SHP77 treated with DMSO at 0.1 percent for 48 hours (cell line): ENCODE measurements around the gene CCND2.

Experiments
- DNase-seq: peaks from one replicate; lab custom pipeline; 2025; lab: John Stamatoyannopoulos, UW

The CCND2 gene

DNA sequence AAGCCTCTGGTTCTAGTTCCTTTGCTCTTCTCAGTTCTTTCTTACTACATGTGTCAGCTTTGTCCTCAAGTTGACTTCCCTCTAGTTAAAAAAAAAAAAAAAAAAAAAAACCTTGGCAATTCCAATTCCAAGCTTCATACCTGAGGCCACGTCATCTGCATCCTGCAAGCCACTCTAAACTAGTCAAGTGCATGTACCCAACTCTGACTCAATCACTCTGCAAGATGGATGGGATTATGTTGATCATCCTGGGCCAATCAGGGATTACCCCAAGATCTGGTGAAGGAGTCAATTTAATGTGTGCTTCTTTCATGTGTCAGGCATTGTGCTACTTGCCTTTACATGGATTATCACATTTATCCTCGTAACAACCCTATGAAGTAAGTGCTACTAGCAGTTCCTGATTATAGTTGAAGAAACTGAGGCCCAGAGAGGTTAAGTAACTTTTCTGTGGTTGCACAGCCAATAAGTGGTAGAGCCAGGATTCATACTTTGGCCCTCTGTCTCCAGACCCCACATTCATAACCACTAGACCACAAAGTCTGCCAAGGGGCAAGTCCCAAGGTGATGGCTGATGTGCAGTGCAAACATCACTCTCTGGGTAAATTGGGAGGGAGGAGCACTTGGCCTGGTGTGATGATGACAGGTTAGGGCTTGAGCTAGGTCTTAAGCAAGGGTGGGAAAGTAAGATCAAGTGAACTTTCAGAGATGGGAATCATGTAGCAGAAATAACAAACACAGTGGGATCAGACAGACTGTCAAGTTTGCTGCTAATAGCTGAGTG lies 17.3 kb upstream of the CCND2 start:
- DNase-seq = no peak

DNA sequence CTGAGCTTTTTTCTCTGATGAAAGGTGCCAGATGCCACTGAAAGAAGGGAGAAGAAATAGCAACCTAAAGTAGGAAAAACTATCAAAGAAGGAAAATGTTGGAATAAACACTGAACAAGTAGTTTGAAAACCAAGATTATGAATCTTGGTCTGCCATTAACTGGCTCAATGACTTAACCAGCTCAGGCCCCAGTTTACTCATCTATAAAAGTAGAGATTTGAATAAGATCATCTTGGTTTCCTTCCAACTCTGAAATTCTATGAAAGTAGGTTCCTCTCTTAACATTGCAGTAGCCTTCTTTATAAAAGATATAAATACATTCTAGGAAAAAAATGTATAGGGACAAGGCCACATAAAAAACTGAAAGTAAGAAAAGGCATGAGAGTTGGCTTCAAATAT lies 16.1 kb upstream of the CCND2 start:
- no peak for DNase-seq

- no peak for DNase-seq
Measured at GRCh38 chr12:4259099-4259498, 14.5 kb upstream of the CCND2 start.

DNA sequence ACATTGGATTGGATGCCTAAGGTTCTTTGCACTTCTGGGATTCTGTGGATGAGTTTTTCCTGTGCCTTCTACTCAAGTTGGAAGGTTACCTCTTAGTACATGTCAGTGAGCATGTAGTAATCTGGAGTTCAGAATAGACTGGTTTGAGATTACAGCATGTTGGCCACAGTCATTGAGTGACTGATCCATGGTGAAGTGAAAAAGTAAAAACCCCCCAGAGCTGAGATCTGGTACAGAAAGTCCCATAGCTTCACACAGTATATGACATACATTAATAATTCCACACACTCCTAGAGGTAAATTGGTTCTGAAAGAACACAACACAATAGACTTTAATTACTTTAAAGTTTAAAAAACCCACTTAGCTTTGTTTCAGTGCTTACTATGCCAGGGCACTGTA lies 11.9 kb upstream of the CCND2 start:
- no peak for DNase-seq

GRCh38 chr12:4265280-4265679 lies 8.3 kb upstream of the CCND2 start:
- DNase-seq = no peak

DNA sequence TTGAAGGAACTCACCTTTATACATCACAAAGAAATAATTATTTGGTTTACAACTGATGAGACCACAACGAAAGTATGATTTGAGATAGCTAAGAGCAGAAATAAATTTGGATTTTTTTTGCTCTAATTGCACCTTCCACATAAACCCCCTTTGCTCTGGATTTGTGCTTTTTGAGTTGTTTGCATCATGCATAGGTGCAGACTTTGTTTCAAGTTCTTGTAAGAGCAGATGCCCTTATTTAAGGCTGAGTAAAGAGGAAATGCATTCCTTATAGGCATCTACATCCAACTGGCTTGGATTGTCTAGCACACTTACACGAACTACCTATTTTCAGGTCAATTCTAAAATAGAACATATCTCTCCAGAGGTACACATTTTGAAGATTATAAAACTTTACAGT lies 6.6 kb upstream of the CCND2 start:
- no peak for DNase-seq

GRCh38 chr12:4267704-4268328 lies 5.7 kb upstream of the CCND2 start:
- no peak for DNase-seq

GRCh38 chr12:4268329-4269181 lies 5.0 kb upstream of the CCND2 start:
- no peak for DNase-seq

DNA sequence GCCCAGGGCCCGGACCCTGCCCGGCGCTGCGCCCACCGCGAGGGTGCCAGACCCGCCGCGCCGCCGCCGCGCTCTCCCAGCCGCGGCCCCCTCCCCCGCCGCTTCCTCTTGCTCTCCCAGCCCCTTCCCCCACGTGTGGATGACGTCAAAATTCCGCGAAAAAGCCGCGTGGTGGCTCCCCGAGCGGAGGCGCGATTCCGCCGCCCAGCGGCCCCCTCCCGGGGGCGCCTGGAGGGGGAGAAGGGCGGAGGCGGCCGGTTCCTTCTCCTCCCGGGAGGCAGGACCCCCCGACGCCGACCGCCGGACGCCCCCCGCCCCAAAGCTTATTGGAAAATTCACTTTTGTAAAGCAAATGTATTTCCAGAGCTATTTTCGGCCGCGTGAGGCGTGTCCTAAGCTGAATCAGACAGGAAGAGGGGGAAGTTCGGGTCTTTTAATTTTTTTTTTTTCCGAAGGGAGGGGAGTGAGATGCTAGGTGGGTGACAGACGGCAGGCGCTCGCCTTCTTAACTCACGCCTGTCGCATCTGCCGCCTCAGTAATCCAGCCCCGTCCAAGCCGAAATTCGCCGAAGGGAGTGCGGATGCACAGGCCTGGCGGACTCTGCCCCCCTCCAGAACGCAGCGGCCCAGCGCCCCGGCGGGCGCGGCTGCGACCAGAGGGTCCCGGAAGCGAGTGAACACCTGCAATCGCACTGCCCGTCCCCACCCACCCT lies 4.1 kb upstream of the CCND2 start:
- no peak for DNase-seq

GRCh38 chr12:4270016-4270830 lies 3.3 kb upstream of the CCND2 start:
- no peak for DNase-seq

DNA sequence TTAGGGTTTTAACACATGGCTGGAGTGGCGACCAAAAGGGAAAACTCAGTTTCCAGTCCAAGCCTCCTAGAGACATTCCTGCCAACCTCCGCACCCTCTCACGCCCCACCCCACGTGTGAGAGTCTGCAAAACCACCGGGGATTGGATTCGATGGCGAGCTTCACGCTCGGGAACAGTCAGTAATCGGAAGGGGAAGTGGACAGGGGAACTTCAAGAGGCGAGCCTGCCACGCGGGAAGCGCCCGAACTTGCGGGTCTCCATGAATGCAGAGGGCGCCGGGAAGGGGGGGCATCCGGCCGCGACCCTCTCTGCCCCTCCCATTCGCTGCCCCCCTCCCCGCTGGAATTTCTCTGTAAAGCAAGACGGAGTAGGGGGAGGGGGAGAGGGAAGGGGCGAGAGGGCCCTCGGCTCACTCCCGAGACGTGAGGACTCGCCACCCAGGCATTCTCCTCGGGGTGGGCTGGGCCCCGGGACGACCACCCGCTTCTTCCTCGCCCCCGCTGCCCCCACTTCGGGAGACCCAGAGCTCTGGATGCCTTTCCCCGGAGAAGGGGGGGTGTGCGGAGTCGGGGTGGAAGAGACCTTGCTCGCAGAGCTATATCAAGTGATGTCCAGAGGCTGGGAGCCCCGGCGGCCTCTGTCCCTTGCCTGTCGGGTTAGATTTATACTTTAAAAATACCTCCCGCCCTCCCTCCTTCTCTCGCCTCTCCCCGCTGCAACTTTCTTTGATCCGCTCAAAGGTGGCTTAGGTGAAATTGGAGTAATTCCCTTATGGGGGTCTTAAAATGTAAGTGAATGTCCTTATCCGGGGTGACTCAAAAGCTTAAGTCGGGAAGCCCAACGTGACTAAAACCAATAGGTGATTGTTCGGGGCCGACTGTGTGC lies 2.5 kb upstream of the CCND2 start:
- no peak for DNase-seq

DNA sequence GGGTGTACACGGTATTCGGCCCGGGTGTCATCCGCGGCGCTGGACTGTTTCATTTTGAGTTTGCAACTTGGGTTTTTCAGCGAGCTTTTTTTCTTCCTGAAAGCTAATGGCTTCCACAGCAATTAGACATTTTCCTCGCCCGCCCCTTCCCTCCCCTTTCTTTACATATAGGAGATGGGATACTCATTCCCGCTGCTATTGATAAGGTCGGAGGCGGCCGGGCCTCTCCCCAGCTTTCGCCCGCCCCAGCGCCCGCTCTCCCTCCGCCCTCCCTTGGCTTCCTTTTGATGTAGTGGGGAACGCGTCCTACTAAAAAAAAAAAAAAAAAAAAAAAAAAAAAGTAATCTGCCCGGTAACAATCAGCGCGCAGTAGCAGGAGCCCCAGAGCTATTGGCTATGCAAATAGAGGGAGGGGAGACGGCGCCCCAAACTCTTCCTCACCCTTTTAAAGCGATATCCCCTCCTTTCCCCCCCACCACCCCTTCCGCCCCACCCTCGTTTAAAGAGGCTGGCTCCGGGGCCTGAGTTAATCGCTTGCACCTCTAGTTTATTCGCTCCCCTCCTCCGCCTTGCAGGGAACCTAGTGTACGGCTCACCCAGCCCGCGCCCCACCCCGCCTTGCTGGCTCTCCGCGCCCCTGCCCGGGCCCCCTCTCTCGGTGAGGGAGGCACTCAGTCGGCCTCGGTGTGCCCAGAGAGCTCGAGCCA lies 1.7 kb upstream of the CCND2 start:
- no peak for DNase-seq

- no peak for DNase-seq
Measured at GRCh38 chr12:4272424-4273272, 914 bp upstream of the CCND2 start.

DNA sequence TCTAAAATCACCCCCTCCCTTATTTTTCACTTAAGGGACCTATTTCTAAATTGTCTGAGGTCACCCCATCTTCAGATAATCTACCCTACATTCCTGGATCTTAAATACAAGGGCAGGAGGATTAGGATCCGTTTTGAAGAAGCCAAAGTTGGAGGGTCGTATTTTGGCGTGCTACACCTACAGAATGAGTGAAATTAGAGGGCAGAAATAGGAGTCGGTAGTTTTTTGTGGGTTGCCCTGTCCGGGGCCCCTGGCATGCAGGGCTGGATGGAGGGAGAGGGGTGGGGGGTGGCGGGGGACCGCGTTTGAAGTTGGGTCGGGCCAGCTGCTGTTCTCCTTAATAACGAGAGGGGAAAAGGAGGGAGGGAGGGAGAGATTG lies 300 bp upstream of the CCND2 start:
- DNase-seq = no peak

- DNase-seq = no peak
Measured at GRCh38 chr12:4274396-4275015, 944 bp downstream of the CCND2 start.

DNA sequence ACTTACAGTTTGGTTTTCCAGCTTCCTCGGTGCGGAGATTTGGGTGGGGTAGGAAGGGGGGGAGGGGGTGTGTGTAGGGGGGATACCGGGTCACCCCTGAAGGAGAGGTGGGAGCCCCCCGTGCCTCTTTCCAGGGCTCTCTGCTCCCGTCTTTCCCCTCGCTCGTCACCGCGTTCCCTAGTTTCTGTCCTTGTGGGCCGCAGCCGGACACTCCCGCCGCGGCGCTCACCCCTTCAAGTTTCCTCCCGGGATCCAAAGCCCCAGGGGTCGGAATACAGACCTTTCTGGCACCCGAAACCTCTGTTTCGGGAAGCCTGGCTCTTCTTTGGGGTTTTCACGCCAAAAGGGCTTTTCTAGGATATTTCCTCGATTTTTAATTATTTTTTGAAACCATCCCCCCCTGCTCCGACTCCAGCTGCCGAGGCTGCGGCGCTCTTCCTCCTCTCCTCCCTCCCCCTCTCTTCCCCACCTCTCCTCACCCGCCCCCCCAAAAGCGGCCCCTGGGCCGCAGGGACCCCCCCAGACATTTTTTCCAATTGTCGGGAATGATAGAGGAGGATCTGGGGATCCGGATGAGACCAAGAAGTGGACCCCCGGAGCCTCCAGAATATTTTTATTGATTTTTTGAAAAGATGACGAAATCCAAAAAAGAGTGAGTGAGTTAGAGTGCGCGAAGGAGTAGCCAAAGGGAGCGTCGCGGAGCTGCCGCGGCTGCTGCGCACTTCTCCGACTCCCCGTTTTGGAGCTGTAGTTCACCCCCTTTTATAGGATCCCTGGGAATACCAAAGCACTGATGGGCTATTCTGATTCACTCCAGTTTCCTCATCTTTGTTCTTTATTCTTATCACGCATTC lies 1.7 kb downstream of the CCND2 start:
- DNase-seq = no peak

DNA sequence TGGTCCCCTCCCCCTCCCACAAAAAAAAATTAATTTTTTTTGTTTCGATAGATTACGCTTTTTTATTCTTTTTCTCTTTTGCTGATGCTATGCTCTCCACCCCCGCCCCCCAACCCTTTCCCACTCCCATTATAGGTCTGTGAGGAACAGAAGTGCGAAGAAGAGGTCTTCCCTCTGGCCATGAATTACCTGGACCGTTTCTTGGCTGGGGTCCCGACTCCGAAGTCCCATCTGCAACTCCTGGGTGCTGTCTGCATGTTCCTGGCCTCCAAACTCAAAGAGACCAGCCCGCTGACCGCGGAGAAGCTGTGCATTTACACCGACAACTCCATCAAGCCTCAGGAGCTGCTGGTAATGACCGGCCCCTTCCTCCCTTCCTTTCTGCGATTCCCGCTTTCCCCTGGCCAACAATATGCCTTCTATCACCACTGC lies 2.3 kb downstream of the CCND2 start:
- no peak for DNase-seq
